Hematopoietic multipotent progenitor cell treated with erythropoietin and hydrocortisone succinate and interleukin-3 and kit ligand, for 8 days (in vitro differentiated cells): Measurements from ENCODE around the gene LPXN.
"Not testable (repeated sequence)": the region's sequence is repeated elsewhere in the genome, so short reads cannot be mapped to it uniquely, and the experiment has no call there.

ENCODE experiments used
- DNase-seq: peaks from one replicate; pipeline ENCODE4 v3.0.0-alpha.2; 2015

Gene LPXN

DNA sequence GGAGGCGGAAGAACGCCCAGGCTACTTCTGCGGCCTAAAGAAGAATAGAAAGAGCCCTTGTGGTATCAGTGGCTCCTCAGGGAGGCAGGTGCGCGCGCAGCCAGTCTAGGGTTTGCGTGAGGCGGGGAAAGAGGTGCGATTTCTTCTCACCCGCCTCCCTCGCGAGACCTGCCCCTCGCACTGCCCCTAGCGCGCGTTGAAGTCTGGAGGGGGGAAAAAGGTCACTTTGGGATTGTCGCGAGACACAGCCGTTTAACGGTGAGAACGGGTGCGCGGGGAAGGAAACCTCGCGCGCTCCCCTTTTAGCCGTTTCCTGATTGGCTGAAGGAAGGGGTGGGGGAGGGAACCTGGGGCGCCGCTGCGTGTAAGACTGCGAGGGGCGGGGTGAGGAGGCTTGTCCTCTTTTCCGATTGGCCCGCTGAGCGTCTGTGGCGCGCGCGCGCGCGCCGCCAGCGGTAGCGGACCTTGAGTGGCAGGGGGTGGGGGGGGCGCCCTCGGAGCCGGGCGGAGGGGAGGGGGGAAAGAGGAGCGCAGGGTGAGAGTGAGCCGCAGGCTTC, 3.1 kb upstream of the LPXN start, which contains the start of gene ZFP91:
Gene ZFP91, plus strand, starts transcription at position 429 of the 557 bp plus-strand sequence. CDS start 219 bp downstream, outside the sequence.
- DNase-seq: peak; percentile 97

- DNase-seq: peak; percentile 99
These were observed 2.5 kb upstream of the LPXN start for GRCh38 chr11:58578136-58578634.

GRCh38 chr11:58577555-58578135, 2.0 kb upstream of the LPXN start:
- DNase-seq: peak; percentile 82

DNA sequence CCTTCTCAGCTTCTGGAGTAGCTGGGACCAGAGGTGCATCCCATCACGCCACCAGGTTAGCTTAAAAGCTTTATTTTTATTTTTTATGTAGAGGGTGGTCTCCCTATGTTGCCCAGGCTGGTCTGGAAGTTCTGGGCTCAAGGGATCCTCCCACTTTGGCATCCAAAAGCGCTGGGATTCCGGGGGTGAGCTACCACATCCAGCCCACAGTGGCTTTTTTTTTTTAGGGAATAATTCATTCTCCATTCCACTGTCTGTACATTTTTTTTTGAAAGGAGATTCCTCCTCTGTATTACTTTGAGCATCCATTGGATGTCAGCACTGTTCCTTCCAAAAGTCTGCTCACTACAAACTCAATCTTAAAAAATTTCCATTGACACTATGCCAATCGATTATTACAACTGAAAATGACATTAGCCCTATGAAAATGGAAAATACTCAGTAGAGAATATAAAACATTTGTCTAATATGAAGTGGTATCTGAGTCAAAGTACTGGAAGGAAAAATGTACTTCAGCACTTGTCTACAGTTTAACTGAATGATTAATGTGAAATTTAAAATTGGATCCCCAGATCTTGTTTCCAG, 1.3 kb upstream of the LPXN start:
- DNase-seq: peak; percentile 56

DNA sequence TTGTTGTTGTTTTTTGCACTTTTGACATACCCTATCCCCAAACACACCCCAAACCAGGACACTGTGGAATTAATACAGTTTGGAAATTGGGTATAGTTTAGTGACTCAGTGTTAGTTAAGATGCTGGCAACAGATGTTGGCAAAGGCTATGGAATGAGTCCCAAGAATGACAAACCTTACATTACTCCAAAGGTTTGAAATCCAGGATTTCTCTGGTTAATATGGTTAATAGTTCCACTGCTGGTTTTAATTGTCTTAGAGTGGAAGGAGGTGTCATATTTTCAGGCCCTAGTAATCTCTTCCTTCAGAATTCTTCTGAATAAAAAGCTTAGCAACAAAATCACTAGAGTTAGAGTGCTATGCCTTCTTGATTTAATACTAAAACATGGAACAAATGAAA, 775 bp downstream of the LPXN start:
- DNase-seq: no peak

DNA sequence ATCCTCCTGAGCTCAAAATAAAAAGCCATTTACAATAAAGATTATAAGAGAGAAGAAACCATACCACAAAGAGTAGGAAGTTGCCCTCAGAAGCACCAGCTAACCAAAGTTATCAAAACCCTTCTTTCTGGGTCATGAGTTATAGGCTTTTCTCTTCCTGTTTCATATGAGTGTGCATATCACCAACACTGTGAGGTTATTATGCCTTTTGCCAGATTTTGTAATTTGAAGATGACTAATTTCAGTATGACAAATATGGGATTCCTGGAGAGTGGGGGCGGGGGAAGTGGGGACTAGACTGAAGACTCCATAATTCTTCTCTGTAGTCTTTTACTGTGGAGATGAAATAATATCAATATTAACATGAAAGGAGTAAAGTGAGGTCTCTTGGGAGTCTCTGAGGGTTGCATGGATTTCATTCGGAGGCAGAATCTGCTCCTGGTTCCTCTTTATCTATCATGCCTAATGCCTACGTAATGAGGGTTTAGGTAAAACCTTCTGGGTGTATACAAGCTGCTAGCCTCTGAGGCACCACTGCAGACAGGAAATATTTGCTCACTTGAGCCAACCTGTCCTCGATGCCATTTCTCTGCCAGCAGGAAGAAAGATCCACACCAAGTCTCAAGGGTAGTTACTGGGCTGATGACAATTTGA, 2.1 kb downstream of the LPXN start:
- DNase-seq: peak; percentile 36

DNA sequence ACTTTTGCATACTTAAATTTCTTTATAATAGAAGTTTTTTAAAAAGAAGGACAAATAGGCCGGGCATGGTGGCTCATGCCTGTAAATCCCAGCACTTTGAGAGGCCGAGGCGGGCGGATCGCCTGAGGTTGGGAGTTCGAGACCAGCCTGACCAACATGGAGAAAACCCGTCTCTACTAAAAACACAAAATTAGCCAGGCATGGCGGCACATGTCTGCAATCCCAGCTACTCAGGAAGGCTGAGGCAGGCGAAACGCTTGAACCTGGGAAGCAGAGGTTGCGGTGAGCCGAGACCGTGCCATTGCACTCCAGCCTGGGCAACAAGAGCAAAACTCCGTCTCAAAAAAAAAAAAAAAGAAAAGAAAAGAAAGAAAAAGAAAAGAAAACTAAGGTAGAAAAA, 2.8 kb downstream of the LPXN start:
- DNase-seq: not testable (repeated sequence)

- DNase-seq: peak; percentile 82
These were observed 7.7 kb downstream of the LPXN start for GRCh38 chr11:58567889-58568512.

GRCh38 chr11:58564231-58564630, 11.4 kb downstream of the LPXN start:
- DNase-seq: no peak

- DNase-seq: no peak
These were observed 13.3 kb downstream of the LPXN start for GRCh38 chr11:58562375-58562800.

DNA sequence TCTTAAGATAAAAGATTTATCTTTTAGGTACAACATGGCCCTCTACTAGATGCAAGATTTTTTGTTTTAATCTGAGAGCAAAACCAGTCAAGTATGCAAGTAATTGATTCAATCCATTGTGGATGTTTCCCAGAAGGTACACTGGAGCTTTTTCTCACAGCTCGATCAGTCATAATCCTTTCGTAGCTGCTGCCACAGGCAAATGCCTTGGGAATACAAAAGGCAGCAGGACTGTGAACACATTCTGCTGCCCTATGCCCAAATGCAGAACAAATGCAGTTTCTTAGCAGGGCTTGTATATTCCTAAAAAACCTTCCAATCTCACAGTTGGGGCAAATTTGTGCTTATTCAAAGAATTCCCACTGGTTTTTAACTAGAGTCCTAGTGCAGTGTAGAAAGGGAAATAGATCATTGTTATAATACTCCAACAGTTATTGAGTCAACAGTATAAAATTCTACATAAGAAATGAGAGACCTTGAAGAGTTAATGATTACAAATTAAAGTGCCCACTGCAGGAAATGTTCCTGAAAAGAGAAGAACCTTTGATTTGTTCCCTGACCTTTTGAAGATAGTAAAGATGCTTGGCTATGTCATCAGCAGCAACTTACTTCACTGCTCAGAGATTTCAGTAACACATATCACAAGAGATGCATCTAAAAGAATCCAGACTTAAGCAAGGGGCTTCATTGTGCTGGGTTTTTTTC, 14.1 kb downstream of the LPXN start:
- DNase-seq: no peak

GRCh38 chr11:58560842-58561241, 14.8 kb downstream of the LPXN start:
- no peak for DNase-seq

DNA sequence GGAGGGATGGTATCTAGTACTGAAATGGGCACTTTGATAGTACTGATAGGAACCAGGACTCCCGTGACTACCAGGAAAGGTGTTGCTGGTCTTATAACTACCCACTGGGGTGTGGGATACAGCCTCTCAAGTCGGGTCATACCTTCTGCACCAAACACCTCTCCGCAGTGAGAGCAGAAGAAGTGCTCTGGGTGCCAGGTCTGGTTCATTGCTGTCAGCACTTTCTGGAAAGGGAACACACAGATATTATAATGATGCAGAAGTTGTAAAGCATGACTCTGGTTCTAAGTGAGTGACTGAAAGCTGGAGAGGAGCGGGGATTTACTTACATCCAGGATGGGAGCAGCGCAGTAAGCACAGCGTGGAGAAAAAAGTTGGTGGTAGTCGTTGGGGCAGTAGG, 26.0 kb downstream of the LPXN start:
- no peak for DNase-seq

DNA sequence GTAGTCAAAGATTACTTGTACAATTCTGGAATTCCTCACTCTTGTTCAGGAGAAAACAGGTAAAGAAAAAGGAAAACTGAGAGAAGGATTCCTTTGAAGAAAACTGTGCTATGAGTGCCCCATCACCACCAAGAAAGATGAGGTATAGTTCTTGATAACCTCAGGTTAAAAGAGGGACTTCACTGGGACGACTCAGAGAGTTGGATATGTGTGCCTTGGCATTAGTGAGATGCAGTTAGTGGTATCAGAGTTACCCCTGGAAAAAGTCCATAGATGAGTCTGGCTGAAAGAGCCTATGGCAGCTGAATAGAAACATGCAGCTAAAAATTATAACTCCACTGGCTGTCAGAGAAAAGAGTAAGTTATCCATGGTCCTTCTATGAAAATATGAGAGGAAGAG, 28.8 kb downstream of the LPXN start:
- DNase-seq: no peak

DNA sequence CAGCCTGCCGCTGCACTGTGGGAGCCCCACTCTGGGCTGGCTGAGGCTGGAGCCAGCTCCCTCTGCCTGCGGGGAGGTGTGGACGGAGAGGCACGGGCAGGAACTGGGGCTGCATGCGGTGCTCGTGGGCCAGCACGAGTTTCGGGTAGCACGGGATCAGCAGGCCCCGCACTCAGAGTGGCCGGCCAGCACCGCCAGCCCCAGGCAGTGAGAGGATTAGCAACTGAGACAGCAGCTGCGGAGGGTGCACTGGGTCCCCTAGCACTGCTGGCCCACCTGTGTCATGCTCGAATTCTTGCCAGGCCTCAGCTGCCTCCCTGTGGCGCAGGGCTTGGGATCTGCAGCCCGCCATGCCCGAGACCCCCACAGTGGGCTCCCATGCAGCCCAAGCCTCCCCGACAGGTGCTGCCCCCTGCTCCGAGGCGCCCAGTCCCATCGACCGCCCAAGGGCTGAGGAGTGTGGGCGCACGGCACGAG, 43.8 kb downstream of the LPXN start:
- DNase-seq: no peak

GRCh38 chr11:58530236-58530635, 45.4 kb downstream of the LPXN start:
- no peak for DNase-seq

DNA sequence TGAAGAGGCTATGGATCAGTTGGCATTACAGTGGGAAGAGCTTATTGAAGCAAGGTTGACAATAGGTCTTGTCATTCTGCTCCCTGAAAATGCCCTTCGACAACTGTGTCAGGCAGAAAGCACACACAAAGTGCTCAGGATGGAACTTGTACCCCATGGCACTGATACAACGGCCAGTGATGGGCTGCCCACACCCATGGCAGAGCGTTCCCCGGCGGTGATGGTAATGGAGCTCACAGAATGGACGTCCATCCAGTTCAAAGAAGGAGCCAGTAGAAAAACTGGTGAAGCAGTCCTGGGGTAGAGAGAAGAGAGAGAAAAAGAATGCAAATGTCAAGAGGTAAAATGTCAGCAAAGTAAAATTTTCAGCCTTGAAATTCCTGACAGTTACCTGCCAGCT, 48.2 kb downstream of the LPXN start:
- DNase-seq: no peak

GRCh38 chr11:58526721-58527120, 48.9 kb downstream of the LPXN start:
- no peak for DNase-seq

DNA sequence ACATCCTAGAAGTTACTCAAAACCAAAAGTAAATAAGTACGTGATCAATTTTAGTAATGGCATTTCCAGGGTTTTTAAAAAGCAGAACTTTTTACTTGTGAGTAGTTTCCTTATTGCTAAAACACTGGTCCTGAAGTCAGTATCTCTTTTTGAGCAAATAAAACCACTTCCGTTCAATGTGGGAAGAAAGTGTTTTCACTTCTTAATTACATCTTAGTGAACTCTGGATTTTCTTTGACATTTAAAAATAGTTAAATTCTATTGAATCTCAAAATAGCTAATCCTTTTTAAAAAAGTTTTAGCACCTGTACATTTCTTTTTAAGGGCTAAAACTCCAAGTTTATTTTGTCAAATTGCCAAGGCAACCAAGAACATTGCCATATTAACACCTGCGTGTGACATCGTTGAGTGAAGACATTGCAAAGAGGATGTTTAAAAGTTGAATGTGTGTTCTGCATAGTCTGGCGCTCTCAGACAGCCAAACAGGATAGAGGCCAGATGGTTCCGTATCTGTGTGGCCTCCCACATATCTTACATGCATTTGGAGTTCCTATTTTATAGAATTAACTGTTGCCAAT, 50.5 kb downstream of the LPXN start:
- DNase-seq: peak; percentile 13

DNA sequence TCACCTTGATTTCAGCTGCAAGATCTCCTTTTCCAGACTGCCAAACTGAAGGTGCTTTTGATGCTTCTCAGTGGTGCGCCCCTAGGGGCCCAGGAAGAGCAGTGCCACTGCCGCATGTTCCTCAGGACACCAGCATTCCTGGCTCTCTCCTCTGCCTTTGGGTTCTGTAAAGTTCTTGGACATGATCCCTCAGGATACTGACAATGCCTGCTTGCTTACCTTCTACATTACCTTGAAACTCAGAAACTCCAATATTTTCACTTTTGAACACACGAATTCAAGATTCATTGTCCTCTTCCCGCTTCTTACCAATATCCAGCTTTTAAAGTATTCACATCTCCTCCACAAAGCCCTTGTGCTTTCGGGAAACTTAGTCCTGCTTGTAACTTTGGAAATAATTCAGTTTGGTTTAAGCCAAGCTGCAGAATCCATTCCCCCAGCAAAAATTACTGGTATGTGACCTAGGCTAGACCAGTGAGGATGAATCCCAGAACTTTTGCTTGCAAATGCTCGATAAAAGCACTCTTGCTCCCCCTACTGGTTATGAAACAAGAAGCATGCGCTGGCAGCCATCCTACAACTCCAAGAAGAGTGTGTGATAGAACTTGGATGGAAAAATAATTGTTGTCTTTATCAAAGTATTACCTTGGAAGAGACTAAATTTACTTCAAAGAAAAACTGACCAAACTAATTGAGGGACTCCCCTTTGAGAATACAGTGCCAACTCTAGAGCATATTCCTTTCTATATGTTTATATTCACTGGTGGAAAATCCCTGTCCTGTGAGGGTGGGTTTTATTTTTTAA, 51.2 kb downstream of the LPXN start:
- peak; percentile 84 for DNase-seq

- DNase-seq: peak; percentile 65
These were observed 61.8 kb downstream of the LPXN start for GRCh38 chr11:58513747-58514367.
